Gastroesophageal sphincter (tissue), 4 donors: ENCODE results near the gene F10. TPM values are rescaled to one million over a fixed set of nuclear protein-coding genes. Genes with fewer than 3 reads are reported as not detected.

Experiments
- ATAC-seq: fragments of 150-250 bp; one replicate; pipeline ENCODE4 v1.9.1; 2016; ENCODE audit warnings: mild to moderate bottlenecking, moderate library complexity
- H3K27ac ChIP-seq, 4 donors: fragments of 200-600 bp; sonication (generic) in 3 of 4; 1 replicate in 3 of 4; 2 replicates in 1 of 4; pipeline ENCODE4 v1.5.1; 2016 to 2019
- H3K27me3 ChIP-seq: fragments of 200-600 bp; sonication (generic); one replicate; pipeline ENCODE4 v1.5.1; 2019
- H3K36me3 ChIP-seq, 2 donors: fragments of 200-600 bp; sonication (generic); one replicate each; pipeline ENCODE4 v1.5.1; 2019; ENCODE audit warnings: control low read depth in 1 of 2
- H3K4me1 ChIP-seq, 3 donors: fragments of 200-600 bp; sonication (generic); 1 replicate in 2 of 3; 2 replicates in 1 of 3; pipeline ENCODE4 v1.5.1; 2016 to 2019; ENCODE audit warnings: control low read depth in 2 of 3
- H3K4me3 ChIP-seq, 2 donors: fragments of 200-600 bp; sonication (generic); one replicate each; pipeline ENCODE4 v1.5.1; 2019; ENCODE audit warnings: mild to moderate bottlenecking in 1 of 2, moderate library complexity in 1 of 2
- H3K9me3 ChIP-seq, 3 donors: fragments of 200-600 bp; sonication (generic); one replicate each; pipeline ENCODE4 v1.5.1; 2017 to 2019; ENCODE audit warnings: control low read depth in 2 of 3
- EP300 ChIP-seq: sonication (generic); formaldehyde crosslinking; IDR thresholded peaks from one replicate; pipeline ENCODE4 v1.6.1; 2017; ENCODE audit warnings: antibody characterized with exemption, mild to moderate bottlenecking
- POLR2A ChIP-seq, 2 donors: fragments of 450-650 bp; IDR thresholded peaks; one replicate each; pipeline ENCODE4 v1.6.1; 2017; ENCODE audit warnings: antibody characterized with exemption in 2 of 2, mild to moderate bottlenecking in 2 of 2, moderate library complexity in 1 of 2
- POLR2AphosphoS5 ChIP-seq: sonication (generic); formaldehyde crosslinking; IDR thresholded peaks from one replicate; pipeline ENCODE4 v1.6.1; 2017; ENCODE audit warnings: antibody characterized with exemption
- WGBS, 2 donors: methylation state at CpG; one replicate each; pipeline ENCODE4 v1.1.5; 2018; ENCODE audit warnings: low coverage in 1 of 2; 5-methylcytosine and 5-hydroxymethylcytosine counted together
- total RNA-seq, 4 donors: library from RNA; depleted of rRNA; stranded (reverse); fragments of >200 nt; gene quantifications; one replicate each; pipeline ENCODE4 v1.1.0, GENCODE V29; 2016
- TF ChIP-seq, protein P1 (sequence below), 4 experiments: fragments of 200-600 bp in 2 of 4; fragments of 450-650 bp in 2 of 4; sonication (generic) in 1 of 4; IDR thresholded peaks; one replicate each; pipeline ENCODE4 v1.5.1; 2017 to 2019; ENCODE audit warnings: antibody characterized with exemption in 4 of 4, mild to moderate bottlenecking in 2 of 4, moderate library complexity in 2 of 4

F10 gene
- total RNA-seq, 4 donors from 2014 or later, result 6.9 to 51.7 (median 12.0) TPM

DNA sequence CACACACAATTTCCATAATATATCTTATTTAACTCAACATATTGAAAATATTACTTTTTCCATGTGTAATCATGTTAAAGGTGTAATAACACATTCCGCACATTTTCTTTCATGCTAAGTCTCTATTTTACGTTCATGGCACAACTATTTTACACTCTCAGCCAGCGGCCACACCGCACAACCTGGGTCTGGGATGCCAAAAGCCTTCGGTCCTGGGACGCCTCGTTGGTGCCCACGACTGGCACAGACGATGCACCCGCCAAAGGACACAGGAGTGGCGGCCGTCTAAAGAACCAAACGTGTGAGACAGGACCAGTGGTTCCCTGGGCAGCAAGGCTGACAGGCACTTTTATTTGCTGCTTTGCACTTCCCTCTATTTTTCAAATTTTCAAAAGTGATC lies 25.8 kb downstream of the F10 start:
- H3K9me3 ChIP-seq, result no peaks in the 10 kb centered on the region
- H3K27me3 ChIP-seq, result no peaks in the 10 kb centered on the region
- 92 to 94% methylated on average over 10 to 13 of the region's 13 CpGs for WGBS, 2 donors
- no peak overlapping the region for H3K27ac ChIP-seq
- TF ChIP-seq EP300 (no peak), POLR2AphosphoS5 (no peak), POLR2A (IDR thresholded peaks at IDR 0.05) (no peak)
- TF ChIP-seq, protein P1, sequence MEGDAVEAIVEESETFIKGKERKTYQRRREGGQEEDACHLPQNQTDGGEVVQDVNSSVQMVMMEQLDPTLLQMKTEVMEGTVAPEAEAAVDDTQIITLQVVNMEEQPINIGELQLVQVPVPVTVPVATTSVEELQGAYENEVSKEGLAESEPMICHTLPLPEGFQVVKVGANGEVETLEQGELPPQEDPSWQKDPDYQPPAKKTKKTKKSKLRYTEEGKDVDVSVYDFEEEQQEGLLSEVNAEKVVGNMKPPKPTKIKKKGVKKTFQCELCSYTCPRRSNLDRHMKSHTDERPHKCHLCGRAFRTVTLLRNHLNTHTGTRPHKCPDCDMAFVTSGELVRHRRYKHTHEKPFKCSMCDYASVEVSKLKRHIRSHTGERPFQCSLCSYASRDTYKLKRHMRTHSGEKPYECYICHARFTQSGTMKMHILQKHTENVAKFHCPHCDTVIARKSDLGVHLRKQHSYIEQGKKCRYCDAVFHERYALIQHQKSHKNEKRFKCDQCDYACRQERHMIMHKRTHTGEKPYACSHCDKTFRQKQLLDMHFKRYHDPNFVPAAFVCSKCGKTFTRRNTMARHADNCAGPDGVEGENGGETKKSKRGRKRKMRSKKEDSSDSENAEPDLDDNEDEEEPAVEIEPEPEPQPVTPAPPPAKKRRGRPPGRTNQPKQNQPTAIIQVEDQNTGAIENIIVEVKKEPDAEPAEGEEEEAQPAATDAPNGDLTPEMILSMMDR (IDR thresholded peaks at IDR 0.05), result no peak
- H3K4me1 ChIP-seq, result peaks cover 0 to 16% (median 7%) of the 10 kb centered on the region in 3 donors
- H3K36me3 ChIP-seq, result peaks cover 0 to 12% of the 10 kb centered on the region in 2 donors
- H3K4me3 ChIP-seq, result no peak overlapping the region
- ATAC-seq, result no peak

DNA sequence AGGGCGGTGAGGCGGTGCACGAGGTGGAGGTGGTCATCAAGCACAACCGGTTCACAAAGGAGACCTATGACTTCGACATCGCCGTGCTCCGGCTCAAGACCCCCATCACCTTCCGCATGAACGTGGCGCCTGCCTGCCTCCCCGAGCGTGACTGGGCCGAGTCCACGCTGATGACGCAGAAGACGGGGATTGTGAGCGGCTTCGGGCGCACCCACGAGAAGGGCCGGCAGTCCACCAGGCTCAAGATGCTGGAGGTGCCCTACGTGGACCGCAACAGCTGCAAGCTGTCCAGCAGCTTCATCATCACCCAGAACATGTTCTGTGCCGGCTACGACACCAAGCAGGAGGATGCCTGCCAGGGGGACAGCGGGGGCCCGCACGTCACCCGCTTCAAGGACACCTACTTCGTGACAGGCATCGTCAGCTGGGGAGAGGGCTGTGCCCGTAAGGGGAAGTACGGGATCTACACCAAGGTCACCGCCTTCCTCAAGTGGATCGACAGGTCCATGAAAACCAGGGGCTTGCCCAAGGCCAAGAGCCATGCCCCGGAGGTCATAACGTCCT lies 26.4 kb downstream of the F10 start:
- TF ChIP-seq POLR2A (IDR thresholded peaks at IDR 0.05) (no peak), EP300 (no peak), POLR2AphosphoS5 (no peak)
- TF ChIP-seq, protein P1 (IDR thresholded peaks at IDR 0.05), result no peak
- Histone ChIP-seq H3K4me3 (no peak overlapping the region), H3K9me3 (no peaks in the 10 kb centered on the region), H3K27ac (no peak overlapping the region), H3K36me3 (peaks cover 0 to 6% of the 10 kb centered on the region in 2 donors), H3K27me3 (no peaks in the 10 kb centered on the region), H3K4me1 (peaks cover 0 to 17% (median 7%) of the 10 kb centered on the region in 3 donors)
- 90 to 94% methylated on average over 7 to 8 of the region's 38 CpGs for WGBS, 2 donors
- ATAC-seq, result no peak

DNA sequence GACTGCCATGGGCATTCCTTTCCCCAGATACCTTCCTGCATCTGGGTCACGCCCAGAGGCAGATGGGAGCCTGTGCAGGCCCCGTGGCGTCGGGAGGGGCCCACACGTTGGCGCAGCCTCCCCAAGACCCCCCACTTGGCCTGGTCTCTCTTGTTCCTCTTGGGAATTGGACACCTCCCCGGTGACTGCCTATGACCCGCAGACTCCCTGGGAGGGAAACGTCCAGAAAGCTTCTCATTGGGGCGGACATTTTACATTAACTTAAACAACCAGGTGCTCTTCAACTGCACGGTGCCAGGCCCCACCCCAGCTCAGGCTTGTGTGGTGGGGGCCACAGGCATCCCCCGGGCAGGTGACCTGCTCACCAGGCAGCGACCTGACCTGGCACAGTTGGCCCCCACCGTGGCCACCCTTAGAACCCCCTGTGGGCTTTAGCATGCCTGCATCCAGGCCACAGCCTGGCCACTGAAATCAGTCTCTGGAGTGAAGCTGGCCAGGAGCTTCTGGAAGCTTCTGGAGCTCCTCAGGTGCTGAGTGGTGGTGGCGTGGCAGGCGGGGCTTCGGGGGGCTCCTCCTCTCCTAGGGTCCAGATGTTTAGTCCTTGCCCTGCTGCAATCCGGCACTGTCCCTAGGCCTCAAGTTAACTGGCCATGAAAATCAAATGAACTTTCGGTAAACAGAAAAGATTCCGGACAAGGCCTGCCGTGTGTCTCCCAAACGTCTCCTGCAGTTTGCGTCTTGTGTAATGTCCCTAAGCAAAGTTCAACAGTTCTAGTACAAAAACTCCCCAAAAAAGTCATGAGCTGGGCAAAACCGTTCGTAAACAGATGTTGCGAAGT lies 27.3 kb downstream of the F10 start:
- Histone ChIP-seq H3K9me3 (no peaks in the 10 kb centered on the region), H3K27me3 (no peaks in the 10 kb centered on the region), H3K36me3 (no peaks in the 10 kb centered on the region), H3K27ac (no peak overlapping the region), H3K4me1 (peaks cover 0 to 23% (median 7%) of the 10 kb centered on the region in 3 donors), H3K4me3 (no peak overlapping the region)
- WGBS, 2 donors, result 85 to 98% methylated on average over 6 to 9 of the region's 26 CpGs
- no peak for ATAC-seq
- TF ChIP-seq POLR2AphosphoS5, result no peak
- TF ChIP-seq POLR2A (IDR thresholded peaks at IDR 0.05), result no peak
- TF ChIP-seq, protein P1 (IDR thresholded peaks at IDR 0.05), result no peak
- no peak for TF ChIP-seq EP300

DNA sequence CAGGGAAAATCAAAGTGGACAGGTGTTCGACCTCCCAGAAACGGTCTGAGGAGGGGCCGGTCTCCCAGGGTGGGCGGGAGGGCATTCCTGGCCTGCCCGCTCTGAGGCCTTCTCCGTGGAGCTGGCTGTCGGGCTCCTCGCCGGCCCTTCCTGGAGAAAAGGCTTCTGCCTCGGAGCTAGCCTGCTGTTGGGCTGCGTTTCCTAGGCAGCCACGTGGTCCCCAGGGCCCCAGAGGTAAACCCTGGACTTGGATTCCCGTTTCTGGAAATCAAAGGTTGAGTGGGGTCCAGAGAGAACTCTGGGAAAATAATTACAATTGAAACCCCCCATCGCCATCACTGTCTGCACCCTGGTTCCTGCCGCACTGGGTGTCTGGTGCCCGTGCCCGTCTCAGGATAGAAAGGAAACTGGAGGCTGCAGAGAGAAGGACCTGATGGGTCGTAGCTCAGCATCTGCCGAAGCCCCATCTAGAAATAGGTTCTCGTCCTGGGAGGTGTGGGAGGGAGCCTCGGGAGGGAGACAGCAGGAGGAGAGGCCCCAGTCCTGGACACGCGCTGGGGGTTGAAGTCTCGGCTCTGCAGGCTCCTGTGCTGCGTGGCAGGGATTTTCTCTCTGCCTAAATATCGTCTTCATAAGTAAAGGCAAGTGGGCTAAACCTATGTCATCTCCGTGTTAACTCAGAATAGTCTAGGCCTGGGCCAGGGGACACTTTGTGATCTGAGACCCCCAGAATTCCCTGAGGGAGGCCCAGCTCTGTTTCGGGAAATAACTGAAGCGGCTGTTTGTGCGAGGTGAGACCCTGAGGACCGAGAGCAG lies 28.2 kb downstream of the F10 start:
- Histone ChIP-seq H3K9me3 (no peaks in the 10 kb centered on the region), H3K36me3 (no peaks in the 10 kb centered on the region), H3K4me3 (no peak overlapping the region), H3K4me1 (peaks cover 0 to 25% (median 7%) of the 10 kb centered on the region in 3 donors), H3K27ac (no peak overlapping the region), H3K27me3 (no peaks in the 10 kb centered on the region)
- no peak for ATAC-seq
- 83 to 86% methylated on average over 1 to 12 of the region's 31 CpGs for WGBS, 2 donors
- TF ChIP-seq POLR2AphosphoS5 (no peak), EP300 (no peak), POLR2A (IDR thresholded peaks at IDR 0.05) (no peak)
- TF ChIP-seq, protein P1 (IDR thresholded peaks at IDR 0.05), result no peak
